ENCODE results near the gene ANGEL1.

DNA sequence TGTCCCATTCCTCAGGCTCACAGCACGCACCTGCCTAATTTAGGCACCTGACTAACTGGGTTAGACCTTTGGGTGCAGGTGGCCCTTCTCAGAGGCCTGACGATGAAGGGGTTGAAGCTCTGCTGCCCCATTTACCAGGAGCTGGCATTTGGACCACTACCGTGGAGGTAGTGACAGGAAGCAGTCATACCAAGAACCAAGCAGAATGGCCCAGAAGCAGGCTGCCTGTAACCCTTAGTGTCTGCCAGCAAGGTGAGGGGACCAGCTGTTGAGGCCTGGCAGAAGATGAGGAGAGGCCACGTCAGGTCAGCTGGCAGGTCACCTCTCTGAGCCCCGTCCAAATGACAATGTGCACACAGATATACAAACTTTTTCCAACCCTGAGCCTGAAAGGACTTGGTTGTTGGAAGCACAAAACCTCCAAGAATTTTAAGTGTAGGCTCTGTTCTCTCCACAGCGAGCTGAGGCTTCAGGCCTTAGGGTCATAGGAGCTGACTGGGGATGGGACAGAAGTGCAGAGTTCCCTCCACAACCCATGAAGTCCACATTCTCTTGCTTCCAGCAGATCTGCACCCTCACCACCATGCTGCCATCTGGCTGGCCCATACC is 28.3 kb downstream of the ANGEL1 start:
- TF ChIP-seq, protein P1, sequence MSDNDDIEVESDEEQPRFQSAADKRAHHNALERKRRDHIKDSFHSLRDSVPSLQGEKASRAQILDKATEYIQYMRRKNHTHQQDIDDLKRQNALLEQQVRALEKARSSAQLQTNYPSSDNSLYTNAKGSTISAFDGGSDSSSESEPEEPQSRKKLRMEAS (IDR thresholded peaks at IDR 0.05): no peak
- TF ChIP-seq, protein P2, sequence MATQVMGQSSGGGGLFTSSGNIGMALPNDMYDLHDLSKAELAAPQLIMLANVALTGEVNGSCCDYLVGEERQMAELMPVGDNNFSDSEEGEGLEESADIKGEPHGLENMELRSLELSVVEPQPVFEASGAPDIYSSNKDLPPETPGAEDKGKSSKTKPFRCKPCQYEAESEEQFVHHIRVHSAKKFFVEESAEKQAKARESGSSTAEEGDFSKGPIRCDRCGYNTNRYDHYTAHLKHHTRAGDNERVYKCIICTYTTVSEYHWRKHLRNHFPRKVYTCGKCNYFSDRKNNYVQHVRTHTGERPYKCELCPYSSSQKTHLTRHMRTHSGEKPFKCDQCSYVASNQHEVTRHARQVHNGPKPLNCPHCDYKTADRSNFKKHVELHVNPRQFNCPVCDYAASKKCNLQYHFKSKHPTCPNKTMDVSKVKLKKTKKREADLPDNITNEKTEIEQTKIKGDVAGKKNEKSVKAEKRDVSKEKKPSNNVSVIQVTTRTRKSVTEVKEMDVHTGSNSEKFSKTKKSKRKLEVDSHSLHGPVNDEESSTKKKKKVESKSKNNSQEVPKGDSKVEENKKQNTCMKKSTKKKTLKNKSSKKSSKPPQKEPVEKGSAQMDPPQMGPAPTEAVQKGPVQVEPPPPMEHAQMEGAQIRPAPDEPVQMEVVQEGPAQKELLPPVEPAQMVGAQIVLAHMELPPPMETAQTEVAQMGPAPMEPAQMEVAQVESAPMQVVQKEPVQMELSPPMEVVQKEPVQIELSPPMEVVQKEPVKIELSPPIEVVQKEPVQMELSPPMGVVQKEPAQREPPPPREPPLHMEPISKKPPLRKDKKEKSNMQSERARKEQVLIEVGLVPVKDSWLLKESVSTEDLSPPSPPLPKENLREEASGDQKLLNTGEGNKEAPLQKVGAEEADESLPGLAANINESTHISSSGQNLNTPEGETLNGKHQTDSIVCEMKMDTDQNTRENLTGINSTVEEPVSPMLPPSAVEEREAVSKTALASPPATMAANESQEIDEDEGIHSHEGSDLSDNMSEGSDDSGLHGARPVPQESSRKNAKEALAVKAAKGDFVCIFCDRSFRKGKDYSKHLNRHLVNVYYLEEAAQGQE (IDR thresholded peaks at IDR 0.05; ENCODE audit: low read depth): no peak
- TF ChIP-seq RAD21 (IDR thresholded peaks at IDR 0.05; ENCODE audit: low read depth): no peak
- TF ChIP-seq NFIC (IDR thresholded peaks at IDR 0.05): no peak
- TF ChIP-seq EP300 (IDR thresholded peaks at IDR 0.05; ENCODE audit: borderline replicate concordance): no peak
- TF ChIP-seq TAF1 (IDR thresholded peaks at IDR 0.05; ENCODE audit: low read depth): no peak
- TF ChIP-seq FOXM1 (IDR thresholded peaks at IDR 0.05; ENCODE audit: borderline replicate concordance, low read depth): no peak
- TF ChIP-seq, protein P3, sequence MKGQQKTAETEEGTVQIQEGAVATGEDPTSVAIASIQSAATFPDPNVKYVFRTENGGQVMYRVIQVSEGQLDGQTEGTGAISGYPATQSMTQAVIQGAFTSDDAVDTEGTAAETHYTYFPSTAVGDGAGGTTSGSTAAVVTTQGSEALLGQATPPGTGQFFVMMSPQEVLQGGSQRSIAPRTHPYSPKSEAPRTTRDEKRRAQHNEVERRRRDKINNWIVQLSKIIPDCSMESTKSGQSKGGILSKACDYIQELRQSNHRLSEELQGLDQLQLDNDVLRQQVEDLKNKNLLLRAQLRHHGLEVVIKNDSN (IDR thresholded peaks at IDR 0.05): no peak
- no peak for TF ChIP-seq ZBTB7A (IDR thresholded peaks at IDR 0.05; ENCODE audit: low read depth)
- no peak for TF ChIP-seq CEBPB (IDR thresholded peaks at IDR 0.05)
